HG03025 (cell line): ENCODE data around the gene SUDS3.

Experiments used
- ATAC-seq: cut with Tn5 transposase; IDR thresholded peaks from one replicate; pipeline ENCODE4 v1.9.1; 2021; ENCODE audit warnings: mild to moderate bottlenecking, moderate library complexity; ENCODE audit not compliant: unreplicated experiment, low FRiP score

Gene SUDS3

GRCh38 chr12:118355843-118356242 lies 20.5 kb upstream of the SUDS3 start:
- no peak for ATAC-seq

- no peak for ATAC-seq
Observed at GRCh38 chr12:118356809-118357256, 19.5 kb upstream of the SUDS3 start.

- no peak for ATAC-seq
Observed at GRCh38 chr12:118357257-118358007, 18.9 kb upstream of the SUDS3 start.

- ATAC-seq = no peak
Observed at GRCh38 chr12:118358008-118358359, 18.4 kb upstream of the SUDS3 start.

GRCh38 chr12:118358612-118359540 lies 17.5 kb upstream of the SUDS3 start:
- no peak for ATAC-seq

- ATAC-seq = no peak
Observed at GRCh38 chr12:118359541-118359915, 16.8 kb upstream of the SUDS3 start.

- ATAC-seq = no peak
Observed at GRCh38 chr12:118361092-118361404, 15.3 kb upstream of the SUDS3 start.

GRCh38 chr12:118361889-118362288 lies 14.5 kb upstream of the SUDS3 start:
- no peak for ATAC-seq

GRCh38 chr12:118368821-118369220 lies 7.5 kb upstream of the SUDS3 start:
- ATAC-seq = no peak

- ATAC-seq = no peak
Observed at GRCh38 chr12:118370601-118371000, 5.8 kb upstream of the SUDS3 start.

GRCh38 chr12:118371321-118372282 lies 4.8 kb upstream of the SUDS3 start:
- no peak for ATAC-seq

- peak; percentile 70 for ATAC-seq
Observed at GRCh38 chr12:118372541-118373495, 3.5 kb upstream of the SUDS3 start, which contains the start of gene TAOK3. TAOK3 (minus strand) TSS chr12:118372907; CDS start chr12:118255567, 117,340 bp downstream.

- no peak for ATAC-seq
Observed at GRCh38 chr12:118373616-118374015, 2.7 kb upstream of the SUDS3 start.

- ATAC-seq = no peak
Observed at GRCh38 chr12:118374126-118374725, 2.1 kb upstream of the SUDS3 start.

- no peak for ATAC-seq
Observed at GRCh38 chr12:118374909-118375308, 1.4 kb upstream of the SUDS3 start.

GRCh38 chr12:118375348-118375747 lies 1.0 kb upstream of the SUDS3 start:
- ATAC-seq = no peak

GRCh38 chr12:118377021-118377883 lies 897 bp downstream of the SUDS3 start:
- ATAC-seq = no peak

- ATAC-seq = no peak
Observed at GRCh38 chr12:118377884-118378470, 1.6 kb downstream of the SUDS3 start.
